GM18867 (cell line): ENCODE results near the gene OR14C36.
"Not testable (repeated sequence)": the region's sequence is repeated elsewhere in the genome, so short reads cannot be mapped to it uniquely, and the experiment has no call there.

Experiments used
- ATAC-seq: cut with Tn5 transposase; IDR thresholded peaks from one replicate; pipeline ENCODE4 v1.9.1; 2021; ENCODE audit warnings: mild to moderate bottlenecking, moderate library complexity; ENCODE audit not compliant: unreplicated experiment

Gene OR14C36, protein sequence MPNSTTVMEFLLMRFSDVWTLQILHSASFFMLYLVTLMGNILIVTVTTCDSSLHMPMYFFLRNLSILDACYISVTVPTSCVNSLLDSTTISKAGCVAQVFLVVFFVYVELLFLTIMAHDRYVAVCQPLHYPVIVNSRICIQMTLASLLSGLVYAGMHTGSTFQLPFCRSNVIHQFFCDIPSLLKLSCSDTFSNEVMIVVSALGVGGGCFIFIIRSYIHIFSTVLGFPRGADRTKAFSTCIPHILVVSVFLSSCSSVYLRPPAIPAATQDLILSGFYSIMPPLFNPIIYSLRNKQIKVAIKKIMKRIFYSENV

DNA sequence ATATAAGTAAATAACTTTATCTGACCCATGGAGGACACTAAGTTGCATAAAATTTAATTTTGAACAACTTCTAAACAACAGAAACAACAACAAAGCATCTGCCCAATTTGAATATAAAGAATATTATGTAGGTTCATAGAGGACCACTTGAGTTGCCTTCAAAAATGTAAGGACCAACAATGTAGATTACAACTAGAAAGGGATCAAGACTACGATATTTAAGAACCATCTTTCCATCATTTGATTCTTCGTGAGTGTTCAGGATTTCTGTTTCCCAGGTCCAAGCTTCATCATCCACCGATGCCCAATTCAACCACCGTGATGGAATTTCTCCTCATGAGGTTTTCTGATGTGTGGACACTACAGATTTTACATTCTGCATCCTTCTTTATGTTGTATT, at the start of gene OR14C36:
OR14C36 (plus strand) TSS at position 301 of the 400 bp plus-strand sequence; CDS start at position 301, 0 bp downstream.
- no peak for ATAC-seq

DNA sequence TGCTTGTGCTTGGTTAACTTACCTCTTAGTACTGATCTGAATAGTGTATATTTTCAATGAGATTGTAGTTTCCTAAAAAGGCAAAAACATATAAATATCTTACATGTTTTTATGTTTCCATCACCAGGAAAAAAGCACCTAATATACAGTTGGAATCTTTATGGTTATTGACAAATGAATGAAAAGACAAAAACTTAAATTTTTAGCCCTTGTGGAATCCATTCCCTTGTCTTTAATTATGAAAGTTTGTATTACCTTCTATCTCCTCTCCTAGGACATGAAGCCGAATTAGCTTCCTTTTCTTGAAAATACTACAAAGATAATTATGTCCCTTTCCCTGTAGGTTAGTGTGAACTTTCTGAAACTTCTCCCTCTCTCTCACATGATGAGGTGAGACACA, 45.3 kb upstream of the OR14C36 start, which contains the start of gene OR2T12:
OR2T12 (minus strand) TSS at position 101 of the 400 bp plus-strand sequence. CDS start 7,846 bp downstream, outside the sequence.
- ATAC-seq: no peak

DNA sequence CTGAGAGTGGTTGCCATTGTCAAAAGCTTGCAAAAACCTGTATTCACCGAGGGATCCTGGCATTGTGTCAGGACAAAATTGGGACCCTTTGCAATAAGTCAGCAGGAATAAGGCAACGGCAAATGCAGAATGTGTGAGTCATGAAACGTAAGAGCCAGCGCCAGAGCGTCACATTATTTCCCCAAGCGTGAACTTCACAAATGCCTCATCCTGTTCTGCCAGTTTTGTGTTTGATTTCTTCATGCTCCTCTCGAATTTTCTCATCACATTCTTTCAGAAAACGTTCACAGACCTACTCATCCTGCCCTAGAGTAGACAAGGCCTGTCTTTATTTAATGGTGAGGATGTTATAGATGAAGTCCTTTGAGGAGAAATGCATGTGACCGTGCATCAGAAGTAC, 42.9 kb upstream of the OR14C36 start:
- not testable (repeated sequence) for ATAC-seq

DNA sequence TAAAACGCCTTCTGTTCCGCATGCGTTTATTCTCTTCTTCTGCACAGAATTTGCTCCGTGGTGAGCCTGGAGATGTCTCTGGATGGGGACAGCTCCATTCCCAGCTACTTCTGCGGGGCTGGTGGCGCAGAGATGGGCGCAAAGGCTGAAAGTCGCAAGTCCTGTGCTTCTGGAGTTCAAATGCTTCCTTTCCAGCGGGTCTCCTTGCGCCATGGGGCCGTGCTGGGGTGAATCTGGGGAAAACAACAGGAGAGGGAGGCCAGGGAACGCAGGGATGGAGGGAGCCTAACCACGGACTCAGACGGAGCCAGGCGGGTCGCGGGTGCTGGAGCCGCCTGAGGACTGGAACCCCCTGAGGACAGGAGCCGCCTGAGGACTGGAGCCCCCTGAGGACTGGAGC, 42.5 kb upstream of the OR14C36 start:
- no peak for ATAC-seq

DNA sequence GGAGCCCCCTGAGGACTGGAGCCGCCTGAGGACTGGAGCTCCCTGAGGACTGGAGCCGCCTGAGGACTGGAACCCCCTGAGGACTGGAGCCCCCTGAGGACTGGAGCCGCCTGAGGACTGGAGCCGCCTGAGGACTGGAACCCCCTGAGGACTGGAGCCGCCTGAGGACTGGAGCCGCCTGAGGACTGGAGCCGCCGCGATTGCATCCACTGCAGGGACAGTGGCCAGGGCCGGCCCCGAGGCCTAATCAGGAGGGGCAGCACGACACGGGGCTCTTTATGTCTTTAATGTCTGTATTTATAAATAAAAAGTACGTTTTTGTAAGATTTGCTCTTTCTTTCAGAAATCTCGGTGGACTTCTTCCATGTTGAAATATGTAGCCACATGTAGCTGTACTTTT, 41.8 kb upstream of the OR14C36 start:
- not testable (repeated sequence) for ATAC-seq

DNA sequence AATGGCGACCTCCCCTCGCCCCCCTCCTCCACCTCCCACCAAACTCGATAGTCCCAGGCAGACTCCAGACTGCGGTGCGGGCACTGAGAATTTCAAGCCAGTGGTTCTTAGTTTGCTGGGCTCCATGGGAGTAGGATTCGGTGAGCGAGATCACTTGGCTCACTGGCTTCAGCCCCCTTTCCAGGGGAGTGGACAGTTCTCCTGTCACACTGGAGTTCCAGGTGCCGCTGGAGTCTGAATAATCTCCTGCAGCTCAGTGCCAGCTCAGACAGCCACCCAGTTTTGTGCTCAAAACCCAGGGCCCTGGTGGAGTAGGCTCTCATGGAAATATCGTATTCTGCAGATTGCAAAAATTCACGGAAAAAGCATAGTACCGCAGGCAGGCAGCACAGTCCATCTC, 31.8 kb upstream of the OR14C36 start:
- ATAC-seq: no peak

DNA sequence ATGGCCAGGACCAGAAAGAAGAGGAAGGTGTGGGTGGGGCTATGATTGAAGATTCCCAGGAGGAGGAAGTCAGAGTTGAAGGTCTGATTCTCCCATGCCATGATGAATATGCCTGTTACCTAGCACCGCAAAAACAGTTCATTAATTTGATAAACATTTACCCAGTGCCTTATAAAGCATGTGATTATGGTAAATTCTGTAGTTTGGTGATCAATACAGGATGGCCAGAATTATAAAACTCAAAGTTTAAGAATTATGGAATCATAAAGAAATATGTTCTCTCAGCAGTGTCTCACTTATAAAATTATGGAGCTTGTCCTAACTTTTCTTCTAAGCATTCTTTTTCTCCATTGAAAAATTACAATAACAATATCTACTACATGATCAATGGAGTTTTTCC, 24.1 kb upstream of the OR14C36 start, which contains the start of gene OR2M7:
OR2M7 (minus strand) TSS at position 101 of the 400 bp plus-strand sequence; CDS start at position 101, 0 bp downstream.
- no peak for ATAC-seq

DNA sequence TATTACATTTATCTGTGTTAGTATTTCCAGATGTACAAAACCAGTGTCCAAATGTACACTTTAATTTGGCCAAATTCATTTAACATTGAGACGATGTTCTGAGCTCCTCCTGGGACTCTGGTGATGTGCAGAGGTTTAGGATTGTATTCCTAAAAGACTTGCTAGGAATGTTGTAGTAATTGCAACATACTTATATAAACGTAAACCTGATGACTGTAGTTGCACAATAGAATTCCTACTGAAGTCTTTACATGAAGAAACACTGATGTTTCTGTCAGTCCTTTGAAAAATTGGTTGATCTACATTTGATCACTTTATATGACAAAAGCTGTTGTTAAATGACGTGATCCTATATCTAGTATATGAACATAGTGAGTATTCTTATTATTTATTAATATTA, 5.1 kb upstream of the OR14C36 start:
- ATAC-seq: no peak

DNA sequence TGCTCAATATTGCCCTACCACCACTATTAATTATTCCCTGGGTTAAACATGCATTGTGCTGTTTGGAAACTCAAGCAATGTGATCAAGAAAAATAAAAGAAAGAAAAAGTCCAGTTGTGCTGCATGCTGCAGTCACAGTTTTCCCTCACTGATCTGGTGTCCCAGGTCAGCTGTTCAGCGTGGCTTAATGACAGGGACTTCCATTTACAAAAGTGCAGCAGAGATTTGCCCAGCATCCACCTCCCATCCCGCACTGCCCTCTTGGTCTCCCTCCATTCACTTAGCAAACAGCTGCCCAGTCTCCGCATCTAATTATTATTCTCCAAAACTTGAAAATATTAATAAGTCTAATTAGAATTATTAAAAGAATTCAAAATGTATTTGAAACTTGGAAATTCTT, 10.8 kb downstream of the OR14C36 start:
- ATAC-seq: no peak

DNA sequence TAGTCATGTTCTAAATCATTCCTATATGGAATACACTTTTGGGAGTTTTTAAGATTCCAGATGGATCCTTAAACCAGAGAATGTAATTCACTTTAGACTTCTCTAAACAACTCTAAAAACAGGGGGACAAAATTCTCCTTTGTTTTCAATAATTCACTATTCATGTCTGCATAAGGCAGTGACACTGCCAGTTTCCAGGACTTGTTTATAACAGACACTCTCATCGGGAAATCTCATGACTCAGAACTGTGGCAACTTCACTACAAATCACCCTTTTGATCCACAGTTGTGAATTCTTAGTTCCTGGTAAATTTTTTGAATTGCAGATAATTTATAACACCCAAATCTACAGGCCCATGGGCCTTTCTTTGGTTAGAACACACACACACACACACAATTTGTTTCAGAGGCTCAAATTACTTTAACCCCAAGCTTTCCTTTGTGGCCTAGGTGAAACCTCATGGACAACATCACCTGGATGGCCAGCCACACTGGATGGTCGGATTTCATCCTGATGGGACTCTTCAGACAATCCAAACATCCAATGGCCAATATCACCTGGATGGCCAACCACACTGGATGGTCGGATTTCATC, 12.6 kb downstream of the OR14C36 start, which contains the start of gene OR2T4:
OR2T4 (plus strand) TSS at position 545 of the 595 bp plus-strand sequence; CDS start at position 545, 0 bp downstream.
- ATAC-seq: no peak

DNA sequence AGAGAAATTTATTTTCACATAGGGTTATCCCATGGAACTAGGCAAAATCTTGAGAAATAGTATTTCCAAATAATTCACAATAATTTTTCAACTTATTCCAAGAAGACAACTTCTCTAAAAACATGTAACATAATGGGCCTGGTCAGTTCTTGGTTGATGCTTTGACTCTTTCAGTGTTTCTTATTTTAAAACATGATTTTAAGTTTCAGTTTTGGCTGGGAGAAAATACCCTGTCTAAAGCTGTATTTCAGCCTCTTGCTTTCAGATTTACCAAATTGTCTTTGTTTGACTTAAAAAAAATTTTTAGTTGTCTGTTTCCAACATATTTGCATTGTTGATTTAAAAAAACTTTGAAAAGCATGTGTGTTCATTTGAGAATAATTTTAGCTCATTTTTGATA, 18.0 kb downstream of the OR14C36 start:
- no peak for ATAC-seq

DNA sequence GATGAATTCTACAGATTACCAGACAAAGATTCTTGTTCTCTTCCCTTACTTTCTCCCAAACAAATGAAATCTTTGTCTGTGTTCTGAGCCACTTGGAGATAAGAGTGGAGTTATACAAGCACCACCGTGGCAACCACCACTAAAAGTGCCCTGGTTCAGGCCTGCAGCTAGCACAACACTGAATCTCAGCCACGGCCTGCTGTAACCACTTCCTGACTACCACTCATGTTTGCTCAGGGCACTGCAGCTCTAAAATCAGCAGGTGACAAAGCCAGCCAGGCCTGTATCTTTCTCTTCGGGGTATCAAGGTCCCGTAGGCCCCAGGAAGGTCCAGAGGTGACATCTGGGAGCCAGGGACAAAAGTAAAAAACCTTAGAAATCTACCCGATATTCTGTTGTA, 23.8 kb downstream of the OR14C36 start:
- ATAC-seq: peak; percentile 67

DNA sequence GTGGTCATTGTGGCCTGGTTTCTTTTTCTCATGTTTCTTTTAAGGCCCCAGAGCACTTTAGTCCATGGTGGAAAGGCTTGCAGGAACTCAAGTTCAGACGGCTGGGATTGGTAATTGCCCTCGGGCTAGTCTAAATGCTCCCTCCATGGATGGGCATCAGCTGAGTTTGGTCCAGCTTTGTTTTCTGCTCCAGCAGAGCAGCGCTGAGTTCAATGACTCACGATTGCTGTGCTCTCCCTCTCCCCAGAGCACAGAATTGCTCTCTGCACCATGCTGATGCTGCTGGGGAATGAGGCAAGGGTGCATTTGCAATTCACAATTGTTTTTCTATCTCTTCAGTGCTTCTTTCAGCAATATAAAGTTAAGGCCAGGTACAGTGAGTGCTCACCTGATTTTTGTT, 25.2 kb downstream of the OR14C36 start:
- no peak for ATAC-seq

DNA sequence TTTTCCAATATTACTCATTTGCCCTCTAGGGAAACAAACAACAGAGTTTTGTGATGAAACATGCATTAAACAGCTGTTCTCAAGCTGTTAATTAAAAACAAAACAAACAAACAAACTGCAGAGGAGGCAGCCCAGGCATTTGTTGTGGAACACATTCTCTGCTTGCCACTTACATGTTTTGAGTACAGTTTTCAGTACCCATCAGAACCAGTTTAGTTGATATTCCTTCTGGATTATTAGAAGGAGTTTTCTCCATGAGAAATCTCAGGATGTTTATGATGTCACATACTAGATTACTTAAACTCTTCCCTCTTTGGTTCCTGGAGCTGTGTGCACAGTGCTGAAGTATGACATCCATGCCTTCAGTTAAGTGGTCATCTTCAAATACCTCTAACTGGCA, 26.9 kb downstream of the OR14C36 start, which contains the start of gene OR2T6:
OR2T6 (plus strand) TSS at position 301 of the 400 bp plus-strand sequence. CDS start 11,863 bp downstream, outside the sequence.
- no peak for ATAC-seq

DNA sequence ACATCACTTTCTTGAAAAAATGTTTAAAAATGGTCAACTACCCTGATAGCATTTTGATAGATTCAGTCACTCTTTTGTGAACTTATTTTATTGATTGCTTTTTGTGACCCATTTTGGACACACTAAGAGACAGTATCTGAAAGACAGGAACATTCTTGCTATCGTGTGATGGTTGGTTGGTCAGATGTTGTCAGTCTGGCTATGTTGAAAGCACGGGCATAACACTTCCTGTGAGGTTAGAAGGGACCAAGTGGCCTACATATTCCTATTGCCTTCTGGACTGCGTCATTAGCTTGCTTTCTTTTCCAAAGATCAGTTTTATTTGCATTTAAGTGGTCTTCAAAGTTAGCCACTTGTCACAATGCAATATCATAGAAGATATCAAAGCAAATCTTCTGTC, 28.3 kb downstream of the OR14C36 start:
- ATAC-seq: no peak

DNA sequence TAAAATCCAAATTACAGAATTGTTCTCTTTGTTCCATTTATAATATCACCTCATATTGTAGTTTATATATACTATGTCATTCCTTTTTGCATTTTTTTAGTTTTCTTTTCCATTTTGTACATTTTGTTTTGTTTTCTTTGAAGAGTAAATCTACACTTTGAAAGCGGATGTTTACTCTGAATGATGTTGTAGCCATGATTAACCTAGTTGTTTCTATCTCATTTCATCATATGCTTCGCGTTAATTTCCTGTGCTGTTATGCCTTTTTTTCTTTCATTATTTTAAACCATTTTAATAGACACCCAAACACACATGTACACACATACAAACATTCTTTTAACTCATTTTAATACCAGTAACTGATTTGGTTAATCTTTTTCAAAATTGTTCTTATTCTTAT, 32.3 kb downstream of the OR14C36 start:
- no peak for ATAC-seq

DNA sequence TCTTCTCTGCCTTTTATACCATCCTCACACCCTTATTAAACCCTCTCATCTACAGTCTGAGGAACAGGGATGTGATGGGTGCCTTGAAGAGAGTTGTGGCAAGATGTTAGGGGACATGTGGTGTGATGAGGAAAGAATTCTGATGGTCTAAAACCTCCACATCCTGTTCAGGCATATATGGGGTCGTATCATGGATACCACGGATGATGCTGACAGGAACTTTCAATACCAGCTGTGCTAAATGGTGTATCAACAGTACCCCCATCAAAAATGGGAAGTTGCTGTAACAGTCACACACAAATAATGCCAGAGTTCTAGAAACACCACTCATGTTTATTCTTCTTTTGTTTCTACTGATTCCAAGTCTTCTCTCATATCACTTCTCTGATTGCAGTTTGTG, 39.9 kb downstream of the OR14C36 start:
- no peak for ATAC-seq

DNA sequence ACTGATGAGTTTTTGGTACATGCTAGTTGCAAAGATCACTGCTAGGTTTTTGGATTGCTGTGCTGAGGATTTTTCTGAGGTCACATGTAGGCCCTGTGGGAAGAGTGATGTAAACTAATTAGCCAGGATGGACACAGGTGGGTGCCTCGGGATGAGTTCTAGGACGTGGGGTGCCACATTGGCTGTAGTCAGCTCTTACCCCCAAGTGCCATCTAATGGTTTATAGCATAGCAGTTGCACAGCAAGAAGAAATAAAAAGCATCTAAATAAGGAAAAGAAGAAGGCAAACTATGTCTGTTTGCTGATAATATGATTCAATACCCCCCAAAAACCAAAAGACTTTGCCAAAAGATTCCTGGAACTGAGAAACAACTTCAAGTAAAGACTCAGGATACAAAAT, 44.5 kb downstream of the OR14C36 start:
- ATAC-seq: no peak
